ENCODE data around the gene RASSF6.
"Not testable (repeated sequence)": the region's sequence is repeated elsewhere in the genome, so short reads cannot be mapped to it uniquely, and the experiment has no call there.

Gene RASSF6, protein sequence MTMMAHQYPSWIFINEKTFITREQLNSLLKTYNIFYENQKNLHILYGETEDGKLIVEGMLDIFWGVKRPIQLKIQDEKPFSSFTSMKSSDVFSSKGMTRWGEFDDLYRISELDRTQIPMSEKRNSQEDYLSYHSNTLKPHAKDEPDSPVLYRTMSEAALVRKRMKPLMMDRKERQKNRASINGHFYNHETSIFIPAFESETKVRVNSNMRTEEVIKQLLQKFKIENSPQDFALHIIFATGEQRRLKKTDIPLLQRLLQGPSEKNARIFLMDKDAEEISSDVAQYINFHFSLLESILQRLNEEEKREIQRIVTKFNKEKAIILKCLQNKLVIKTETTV

DNA sequence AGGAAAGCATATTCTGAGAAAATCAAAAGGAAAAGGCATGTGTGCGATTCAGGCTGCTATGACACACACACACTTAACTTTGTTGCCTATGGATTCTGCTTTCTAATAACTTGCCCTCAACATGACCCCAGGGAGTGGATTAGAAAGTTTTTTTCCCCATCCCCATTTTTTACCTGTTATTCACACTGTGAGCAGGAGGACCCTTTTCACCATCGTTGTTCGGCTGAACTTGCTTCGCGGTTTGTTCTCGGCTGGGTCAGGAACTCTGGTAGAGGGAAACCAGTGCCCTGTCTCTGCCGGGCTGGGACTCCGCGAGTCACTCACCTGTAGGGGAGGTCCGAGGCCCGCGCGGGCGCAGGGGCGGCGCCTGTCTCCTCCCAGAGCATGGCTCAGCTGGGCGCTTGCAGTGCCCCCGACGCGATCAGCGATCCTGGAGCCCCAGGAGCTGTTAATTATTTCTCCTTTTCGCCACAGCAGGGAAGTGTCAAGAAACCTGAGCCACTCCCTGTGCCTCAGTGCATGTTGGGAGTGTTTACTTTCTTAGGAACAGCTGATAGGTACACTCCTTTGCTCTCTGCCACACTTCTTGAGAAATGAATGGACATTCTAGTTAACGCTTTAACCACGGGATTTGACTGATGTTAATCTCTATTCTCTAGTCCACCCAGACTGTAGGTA is at the start of gene RASSF6:
RASSF6 (minus strand) TSS at position 322 of the 678 bp plus-strand sequence. CDS start 8,641 bp downstream, outside the sequence.
- no peak for DNase-seq (ENCODE audit: low read depth)

DNA sequence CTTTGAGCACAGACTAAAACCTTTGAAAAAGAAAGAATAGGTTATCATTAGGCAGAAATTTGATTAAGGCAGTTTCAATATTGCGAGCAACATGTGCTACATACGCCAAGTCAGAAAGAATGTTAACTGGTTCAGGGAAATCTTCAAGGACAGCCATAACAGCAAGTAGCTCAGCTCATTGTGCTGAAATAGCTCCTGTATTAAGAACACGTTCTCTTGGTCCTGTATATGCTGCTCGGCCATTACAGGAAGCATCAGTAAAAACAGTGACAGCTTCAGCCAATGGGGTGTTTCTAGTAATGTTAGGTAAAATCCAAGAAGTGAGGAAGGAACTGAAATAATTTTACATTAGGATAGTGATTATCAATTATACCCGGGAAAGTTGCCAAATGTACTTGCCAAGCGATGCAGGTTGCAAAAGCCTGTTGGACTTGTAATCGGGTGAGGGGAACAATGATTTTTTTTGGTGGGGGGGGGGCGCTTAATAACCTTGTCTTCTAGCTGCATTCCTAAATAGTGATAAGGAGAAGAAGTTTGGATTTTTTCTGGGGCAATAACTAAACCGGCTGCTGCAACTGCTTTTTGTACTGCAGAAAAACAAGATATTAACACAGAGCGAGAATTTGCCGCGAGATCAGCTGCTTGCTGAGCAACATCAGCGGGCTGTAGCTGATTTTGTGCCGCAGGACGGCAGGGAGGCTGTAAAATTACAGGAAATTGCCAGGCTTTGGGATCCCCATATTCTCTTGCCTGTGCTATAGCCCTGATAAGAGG is 49.4 kb upstream of the RASSF6 start:
- no peak for DNase-seq (ENCODE audit: low read depth)

- no peak for DNase-seq (ENCODE audit: low read depth)
Observed at GRCh38 chr4:73668782-73669201, 48.6 kb upstream of the RASSF6 start.

- not testable (repeated sequence) for DNase-seq (ENCODE audit: low read depth)
Observed at GRCh38 chr4:73665924-73666323, 45.7 kb upstream of the RASSF6 start.

GRCh38 chr4:73664470-73664869 is 44.2 kb upstream of the RASSF6 start:
- DNase-seq (ENCODE audit: low read depth) = no peak

- DNase-seq (ENCODE audit: low read depth) = no peak
Observed at GRCh38 chr4:73663576-73663975, 43.3 kb upstream of the RASSF6 start.

- no peak for DNase-seq (ENCODE audit: low read depth)
Observed at GRCh38 chr4:73662709-73663546, 42.7 kb upstream of the RASSF6 start.

- no peak for DNase-seq (ENCODE audit: low read depth)
Observed at GRCh38 chr4:73661646-73662119, 41.4 kb upstream of the RASSF6 start.

GRCh38 chr4:73660808-73661207 is 40.6 kb upstream of the RASSF6 start:
- no peak for DNase-seq (ENCODE audit: low read depth)

GRCh38 chr4:73653695-73654106 is 33.5 kb upstream of the RASSF6 start:
- no peak for DNase-seq (ENCODE audit: low read depth)

DNA sequence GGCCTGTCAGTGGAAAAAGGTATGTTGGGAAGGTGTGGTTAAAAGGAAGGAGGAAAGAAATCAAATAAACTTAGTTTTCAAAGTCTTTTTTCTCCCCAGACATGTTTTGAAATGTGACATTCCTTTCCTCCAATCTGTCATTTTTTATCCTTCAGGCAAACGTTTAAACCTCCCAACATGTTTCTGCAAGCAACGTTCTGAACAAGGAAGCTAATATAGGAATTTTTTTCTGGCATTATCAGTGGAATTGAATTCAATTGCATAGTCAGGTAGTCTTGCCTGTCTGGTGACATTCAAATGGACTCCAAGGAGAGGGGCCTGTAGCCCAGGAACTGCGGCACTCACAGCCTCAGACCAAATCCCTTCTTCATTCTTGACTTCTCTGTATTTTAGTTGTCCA is 30.0 kb upstream of the RASSF6 start:
- DNase-seq (ENCODE audit: low read depth) = no peak

GRCh38 chr4:73648478-73648877 is 28.2 kb upstream of the RASSF6 start:
- no peak for DNase-seq (ENCODE audit: low read depth)

- DNase-seq (ENCODE audit: low read depth) = no peak
Observed at GRCh38 chr4:73646117-73646516, 25.9 kb upstream of the RASSF6 start.

DNA sequence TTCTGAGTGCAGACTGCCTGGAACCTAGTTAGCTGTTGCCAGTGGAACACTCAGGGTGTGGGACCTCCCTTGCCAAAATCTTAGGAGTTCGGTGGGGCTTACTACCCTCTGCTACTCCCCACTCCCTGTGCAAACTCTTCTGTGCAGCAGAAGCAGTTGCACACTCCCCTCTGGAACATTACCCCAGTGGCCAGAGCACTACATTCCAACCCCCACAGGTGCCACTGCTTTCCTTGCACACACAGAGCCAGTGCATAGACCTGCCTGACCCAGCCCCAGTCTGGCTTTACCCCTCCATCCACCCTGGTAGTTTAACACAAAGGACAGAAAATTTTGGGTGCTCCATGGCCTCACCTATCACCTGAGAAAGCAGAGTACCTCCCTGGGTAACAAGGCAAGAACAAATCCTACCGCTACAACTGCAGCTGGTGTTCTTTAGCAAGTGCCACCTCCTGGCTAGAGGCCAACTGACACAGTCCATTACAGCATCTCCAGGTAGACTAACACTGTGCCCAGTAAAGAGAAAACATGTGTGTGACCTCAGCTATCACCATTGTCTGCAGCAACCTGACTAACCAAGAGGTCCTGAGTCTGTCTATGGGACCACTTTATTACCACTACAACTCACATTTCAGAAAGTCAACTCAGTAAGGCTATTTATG is 11.5 kb upstream of the RASSF6 start:
- no peak for DNase-seq (ENCODE audit: low read depth)

GRCh38 chr4:73628834-73629233 is 8.6 kb upstream of the RASSF6 start:
- not testable (repeated sequence) for DNase-seq (ENCODE audit: low read depth)

DNA sequence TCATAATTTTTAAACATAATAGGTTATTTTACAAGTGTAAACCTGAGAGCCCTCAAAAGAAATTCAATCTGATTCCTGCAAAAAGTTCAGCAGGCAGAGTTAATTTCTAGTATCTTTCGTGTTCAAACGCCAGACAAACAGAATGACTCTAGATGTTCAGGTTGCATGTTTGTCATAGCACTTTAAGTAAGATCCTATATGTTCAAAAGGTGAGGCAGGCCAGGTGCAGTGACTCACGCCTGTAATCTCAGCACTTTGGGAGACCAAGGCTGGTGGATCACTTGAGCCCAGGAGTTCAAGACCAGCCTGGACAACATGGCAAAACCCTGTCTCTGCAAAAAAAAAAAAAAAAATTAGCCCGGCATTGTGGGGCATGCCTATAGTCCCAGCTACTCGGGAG is 1.1 kb upstream of the RASSF6 start:
- no peak for DNase-seq (ENCODE audit: low read depth)

DNA sequence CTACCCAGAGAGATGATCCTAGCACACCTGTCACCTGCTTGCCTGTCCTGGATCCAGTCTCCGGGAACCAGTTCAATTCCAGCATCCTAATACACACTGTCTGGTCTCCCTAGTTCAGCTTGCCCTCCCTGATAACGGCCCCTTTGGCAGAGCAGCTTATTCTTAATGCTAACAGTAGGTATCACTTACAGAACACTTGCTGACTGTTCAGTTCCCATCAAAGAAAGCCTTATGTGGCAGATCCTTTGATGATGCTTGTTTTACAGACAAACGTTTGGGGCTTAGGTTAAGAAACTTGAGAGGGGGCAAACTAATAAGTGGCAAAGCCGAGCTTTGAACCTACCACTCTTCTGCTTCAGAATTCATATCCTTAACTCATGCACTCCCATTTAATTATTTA is 890 bp downstream of the RASSF6 start:
- no peak for DNase-seq (ENCODE audit: low read depth)

DNA sequence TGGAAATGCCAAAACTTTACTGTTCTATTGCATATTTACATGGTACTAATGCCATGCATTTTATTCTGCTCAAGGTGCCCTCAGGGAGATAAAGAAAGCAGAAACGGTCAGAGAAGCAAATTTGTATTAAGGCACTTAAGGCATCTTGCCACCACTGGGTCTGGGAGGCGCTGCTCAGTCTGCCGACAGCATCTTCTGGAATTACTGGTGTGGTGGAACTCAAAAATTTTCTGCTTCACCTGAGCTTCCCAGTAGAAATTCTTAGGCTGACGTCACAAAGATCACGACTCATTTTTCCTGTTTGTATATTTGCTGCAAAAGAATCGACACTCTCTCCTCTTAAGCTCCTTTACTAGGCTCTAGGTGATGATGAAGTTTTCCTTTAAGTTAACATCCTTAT is 3.0 kb downstream of the RASSF6 start:
- DNase-seq (ENCODE audit: low read depth) = no peak

GRCh38 chr4:73615613-73616012 is 4.6 kb downstream of the RASSF6 start:
- DNase-seq (ENCODE audit: low read depth) = no peak

DNA sequence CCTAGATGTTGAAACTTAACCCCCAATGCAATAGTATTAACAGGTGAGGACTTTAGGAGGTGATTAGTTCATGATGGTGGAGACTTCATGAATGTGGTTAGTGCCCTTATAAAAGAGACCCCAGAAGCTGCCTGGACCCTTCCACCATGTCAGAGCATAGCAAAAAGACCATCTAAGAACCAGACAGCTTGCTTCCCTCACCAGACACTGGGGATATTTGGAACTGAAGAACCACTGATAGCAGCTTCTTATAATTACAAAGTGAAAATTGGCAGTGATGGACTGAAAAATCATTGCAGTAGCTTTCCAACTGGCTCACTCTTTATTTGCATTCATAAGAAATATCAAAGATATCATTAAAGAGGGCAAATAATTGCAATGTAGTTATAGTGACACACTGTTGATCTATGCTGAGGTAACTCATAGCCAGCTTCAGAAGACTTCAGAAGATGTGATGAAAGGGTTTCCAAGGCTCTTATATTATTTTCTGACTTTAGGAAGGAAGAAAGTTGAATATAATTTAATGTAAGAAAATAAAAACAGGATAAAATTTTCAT is 5.8 kb downstream of the RASSF6 start:
- no peak for DNase-seq (ENCODE audit: low read depth)

DNA sequence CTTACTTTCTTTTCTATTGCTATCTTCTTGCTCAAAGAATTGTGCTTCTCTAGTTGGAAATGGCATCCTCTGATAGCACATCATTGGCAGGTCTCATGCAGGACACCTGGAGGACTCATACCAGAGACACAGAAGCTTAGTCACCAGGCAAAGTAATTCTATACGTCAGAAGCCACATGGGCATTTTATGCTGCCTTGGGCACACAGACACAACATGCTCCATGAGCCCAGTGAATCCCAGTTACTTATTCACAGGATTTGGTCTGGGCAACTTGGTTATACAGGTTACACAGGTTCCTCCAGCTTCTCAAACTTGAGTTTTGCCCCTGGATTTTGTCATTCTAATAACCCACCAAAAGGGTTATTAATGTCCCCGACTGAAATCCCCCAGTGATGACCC is 7.1 kb downstream of the RASSF6 start:
- no peak for DNase-seq (ENCODE audit: low read depth)

Measured in activated T-cell treated with anti-CD3 and anti-CD28 coated beads for 24 hours (primary cell).